Activated CD8-positive, alpha-beta memory T cell treated with anti-CD3 and anti-CD28 coated beads for 4 hours (primary cell): ENCODE data around the gene GALNT18.

Source experiments
- DNase-seq, 2 donors: peaks; one replicate each; pipeline ENCODE4 v3.0.0-alpha.2; 2020; ENCODE audit warnings: low read depth in 2 of 2

Gene GALNT18

DNA sequence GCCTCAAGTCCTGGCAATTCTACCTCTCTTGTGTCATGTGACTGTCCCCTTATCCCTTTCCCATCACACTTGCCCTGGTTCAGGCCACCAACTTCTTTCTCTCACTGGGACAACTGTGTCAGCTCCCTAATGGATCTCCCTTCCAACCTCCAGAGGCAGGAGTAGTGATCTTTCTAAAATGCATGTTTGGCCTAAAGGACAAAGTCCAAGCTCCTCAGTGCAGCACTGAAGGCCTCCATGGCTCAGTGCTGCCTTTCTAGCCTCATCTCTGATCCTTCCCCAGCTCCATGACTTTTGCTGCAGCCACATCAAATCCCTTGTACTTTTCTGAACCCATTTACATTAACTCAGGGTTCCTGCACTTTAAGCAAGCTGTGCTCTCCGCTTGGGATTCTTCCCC lies 349.6 kb downstream of the GALNT18 start:
- no peak for DNase-seq

DNA sequence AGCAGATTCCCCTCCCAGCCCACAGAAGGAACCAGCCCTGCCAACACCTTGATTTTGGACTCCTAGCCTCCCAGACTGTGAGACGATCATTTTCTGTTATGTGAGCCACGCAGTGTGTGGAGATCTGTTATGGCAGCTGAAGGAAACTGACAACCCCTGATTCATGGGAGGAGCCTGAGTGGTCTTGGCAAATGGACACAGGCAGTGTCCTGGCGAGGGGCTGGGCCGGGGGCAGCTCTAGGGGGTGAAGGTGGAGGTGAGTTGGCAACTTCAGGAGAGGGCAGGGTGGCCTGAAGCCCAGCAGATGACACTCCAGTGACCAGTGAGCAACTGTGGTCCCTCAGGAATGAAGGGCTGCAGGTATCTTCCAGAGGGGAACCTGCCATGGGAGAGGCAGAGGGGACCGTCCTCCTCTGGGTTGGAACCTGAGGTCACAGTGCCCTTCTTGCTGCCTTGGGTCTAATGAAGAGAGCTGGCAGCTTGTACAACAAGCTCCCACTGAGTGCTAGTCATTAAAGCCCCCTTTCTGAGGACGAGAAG lies 351.5 kb downstream of the GALNT18 start:
- no peak for DNase-seq

DNA sequence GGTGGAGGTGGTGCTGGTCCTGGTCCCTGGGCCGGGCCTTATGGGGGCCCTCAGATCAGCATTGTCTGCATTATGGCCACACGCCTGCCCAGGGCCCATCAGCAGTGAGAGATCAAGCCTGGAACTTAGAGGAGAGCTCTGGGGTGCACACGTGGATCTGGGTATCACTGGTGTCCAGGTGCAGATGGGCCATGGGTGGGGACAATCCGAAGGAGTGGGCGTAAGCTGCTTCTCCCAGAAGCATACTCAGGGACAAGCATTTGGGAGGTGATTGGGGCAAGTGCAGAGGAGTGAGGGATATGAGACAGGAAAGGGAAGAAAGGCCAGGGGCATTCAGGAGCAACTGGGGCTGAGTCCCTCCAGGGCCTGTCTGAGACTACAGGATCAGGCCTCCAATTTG lies 353.1 kb downstream of the GALNT18 start:
- DNase-seq: no peak

DNA sequence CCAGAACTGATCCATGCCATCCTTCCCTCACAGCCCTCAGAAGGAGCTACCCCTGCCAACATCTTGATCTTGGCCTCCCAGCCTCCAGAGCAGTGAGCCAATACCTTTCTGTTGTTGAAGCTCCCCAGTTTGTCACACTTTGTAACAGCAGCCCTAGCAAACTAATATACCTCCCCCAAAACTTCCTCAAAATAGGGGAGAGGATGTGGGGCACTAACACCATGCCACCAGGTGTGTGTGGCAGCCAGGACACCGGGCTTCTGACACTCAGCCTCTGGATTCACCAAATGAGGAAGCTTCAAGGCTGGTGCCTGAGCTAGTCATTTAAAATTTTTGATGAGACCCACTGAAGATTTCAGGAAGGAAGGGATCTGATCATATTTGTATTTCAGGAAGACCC lies 353.7 kb downstream of the GALNT18 start:
- no peak for DNase-seq

DNA sequence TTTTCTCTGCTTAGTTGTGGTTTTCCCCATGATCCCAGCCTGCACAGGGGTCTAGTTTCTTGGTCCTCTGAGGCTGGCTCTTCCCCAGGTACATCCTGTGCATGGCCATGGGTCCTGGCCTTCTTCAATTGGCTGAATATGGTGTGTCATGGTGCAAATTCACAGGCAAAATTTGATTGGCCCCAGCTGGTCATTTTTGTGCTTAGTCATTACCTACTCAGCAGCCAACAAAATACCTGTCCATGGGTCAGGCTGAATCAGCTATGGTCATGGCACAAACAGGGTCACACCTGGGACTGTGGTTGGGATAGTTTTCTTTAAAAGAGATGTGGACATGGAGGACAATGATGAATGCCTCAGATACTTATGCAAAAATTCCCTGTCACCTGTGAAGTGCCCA lies 354.5 kb downstream of the GALNT18 start:
- no peak for DNase-seq

DNA sequence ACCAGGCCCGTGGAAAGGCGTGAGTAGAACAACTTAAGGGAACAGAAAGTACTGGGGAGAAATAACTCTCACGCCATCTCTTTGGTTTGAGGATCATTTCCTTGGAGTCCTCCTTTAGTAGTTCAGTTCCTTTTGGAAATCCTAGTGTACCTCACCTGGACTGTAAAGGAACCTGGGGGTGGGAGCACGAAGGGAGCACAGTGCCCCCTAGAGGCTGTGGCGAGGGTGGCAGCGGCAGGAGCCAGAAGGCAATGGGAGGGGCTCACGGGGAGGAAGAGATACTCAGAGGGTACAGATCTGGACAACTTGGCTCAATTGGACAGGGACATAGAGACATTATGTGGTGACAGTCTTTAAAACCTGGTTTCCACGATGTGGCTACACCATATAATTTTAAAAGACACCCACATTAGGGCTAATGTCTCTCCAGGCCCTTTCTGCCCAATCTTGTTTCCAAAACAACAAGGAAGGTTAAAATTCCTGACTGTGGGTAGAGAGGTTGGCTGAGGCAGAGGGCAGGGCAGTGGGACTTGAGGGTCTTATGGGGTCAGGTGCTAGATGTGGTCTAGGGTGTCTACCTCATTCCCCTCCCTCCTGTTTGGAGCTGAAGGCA lies 355.7 kb downstream of the GALNT18 start:
- DNase-seq: peak in 1 of 2 donors; percentile 13

DNA sequence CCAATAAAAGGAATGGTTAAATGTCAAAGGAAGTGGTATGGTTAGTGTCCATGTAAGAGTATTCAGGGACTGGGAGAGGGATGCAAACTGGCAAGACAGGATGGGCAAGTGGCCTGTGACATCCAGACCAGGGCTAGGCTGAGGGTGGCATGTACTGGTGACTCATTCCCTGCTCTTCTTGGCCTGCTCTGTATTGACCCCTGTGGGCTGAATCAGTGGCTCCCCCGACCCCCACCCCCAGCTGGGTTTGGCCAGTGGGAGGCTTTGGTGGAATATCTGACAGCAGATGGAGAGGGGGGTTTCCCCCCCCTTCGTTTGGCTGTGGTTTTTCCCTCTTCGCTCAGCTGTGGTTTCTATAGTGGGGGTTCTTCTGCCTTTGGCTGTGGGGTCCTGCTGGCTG lies 356.5 kb downstream of the GALNT18 start:
- DNase-seq: no peak

DNA sequence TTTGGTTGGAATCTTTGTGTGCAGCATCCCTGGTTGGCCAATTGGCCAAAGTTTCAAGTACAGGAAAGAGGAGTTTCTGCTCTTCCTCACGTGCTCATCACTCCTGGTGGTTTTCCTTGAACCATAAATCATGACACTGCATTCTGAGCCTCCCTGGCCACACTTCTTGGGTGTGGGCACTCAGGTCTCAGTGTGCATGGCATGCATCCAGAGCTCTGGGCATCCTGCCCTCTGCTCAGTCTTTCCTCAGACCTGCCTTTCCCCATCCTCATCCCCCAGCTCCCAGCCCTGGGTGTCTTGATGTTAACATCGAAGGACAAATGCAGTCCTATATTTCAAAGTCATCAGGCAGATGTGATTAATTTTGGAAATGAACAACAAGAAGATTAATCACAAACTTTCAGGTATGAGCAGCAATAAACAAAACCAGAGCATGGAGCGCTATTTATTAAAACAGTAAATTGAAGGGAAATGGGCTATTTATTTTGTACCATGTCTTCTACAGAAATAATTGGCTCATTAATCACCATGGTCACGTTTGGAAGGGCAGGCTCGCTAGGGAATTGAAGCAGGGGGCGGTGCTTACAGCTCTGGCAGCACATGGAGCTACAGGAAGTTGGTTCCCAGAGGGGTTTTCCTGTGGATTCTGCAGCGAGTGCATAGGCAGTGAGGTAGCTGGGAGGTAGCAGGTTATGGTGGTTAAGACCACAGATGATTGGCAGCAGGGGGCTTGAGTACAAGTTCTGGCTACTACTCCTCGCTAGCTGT lies 358.4 kb downstream of the GALNT18 start:
- no peak for DNase-seq

DNA sequence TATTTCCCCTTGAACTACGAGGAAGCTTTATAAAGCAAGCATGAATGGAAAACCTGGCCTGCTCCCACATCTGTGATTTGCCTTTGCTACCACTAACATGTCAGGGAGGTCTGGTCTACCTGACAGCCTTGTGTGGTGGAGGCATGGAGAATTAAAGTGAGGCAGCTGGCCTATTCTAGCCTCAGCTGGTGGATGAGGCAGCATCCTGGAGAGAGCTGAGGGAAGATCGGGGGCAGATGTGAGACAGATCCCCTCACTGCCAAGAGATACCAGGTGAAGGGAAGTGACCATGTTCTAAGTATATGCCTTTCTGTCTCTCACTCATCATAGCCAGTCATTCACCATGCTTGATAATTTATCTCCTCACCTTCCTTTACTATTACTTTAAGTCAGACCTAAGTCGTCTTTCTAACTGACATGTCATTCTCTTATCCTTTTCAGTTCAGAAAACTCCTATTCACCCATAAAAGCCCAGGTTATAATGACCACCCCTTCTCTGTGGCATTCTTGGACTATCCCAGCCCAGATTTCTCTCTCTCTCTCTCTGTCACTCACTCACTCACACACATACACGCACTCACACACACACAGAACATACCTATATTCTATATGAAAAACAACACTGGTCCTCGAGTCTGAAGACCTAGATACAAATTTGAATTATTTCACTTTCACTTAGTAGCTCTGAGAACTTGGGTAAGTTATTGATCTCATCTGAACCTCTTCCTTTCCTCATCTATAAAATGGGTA lies 359.5 kb downstream of the GALNT18 start:
- DNase-seq: no peak

DNA sequence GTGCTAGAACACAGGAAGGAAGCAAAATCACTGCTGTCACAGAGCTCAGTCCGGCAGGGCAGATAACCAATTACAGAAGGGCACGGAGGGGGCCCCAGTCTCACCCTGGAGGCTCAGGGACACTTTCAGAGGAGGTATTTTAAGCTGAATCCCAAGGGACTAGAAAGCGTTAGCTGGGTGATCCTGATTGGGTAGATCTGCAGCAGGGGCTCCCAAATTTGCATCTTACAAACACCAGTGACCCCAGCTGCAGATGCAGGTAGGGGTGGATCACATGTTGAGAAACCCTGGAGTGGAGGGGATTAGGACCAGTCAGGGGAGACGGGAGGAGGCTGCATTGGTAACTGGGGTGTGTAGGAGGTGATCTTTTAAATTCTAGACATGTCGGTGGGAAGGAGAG lies 360.2 kb downstream of the GALNT18 start:
- DNase-seq: no peak

DNA sequence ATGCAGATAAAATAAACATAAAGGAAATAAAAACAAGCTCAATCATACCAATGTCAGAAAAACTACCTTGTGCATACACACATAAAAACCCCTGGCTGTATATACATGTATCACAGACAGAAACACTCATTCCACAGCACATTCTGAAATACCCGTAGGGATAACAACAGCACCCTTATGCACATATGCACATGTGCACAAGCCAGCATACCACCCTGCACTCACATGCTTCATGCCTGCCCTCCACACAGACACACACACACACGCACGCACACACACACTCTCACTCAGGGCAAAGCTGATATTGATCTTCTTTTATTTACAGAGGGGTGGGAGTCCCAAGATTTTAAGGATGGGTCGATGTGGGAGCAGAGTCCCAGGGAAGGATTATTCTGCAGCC lies 360.9 kb downstream of the GALNT18 start:
- no peak for DNase-seq

DNA sequence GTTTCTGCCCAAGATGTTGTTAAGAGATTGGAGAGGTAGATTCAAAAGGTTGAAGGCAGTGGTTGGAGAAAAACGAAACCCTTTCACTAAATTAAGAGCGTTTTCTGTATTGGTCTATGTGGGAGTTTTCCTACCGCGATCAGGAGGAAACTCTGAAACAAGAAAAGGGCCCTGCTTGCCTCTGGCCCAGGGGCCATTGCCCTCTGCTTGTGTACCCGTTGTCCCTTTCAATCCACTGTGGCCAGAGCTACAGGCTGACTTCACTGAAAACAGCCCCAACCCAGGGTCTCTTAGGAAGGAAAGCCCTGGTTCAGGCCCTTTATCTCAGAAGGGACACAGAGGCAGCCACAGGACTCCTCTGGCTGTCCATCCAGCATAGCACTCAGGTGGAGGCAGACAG lies 367.8 kb downstream of the GALNT18 start:
- no peak for DNase-seq

DNA sequence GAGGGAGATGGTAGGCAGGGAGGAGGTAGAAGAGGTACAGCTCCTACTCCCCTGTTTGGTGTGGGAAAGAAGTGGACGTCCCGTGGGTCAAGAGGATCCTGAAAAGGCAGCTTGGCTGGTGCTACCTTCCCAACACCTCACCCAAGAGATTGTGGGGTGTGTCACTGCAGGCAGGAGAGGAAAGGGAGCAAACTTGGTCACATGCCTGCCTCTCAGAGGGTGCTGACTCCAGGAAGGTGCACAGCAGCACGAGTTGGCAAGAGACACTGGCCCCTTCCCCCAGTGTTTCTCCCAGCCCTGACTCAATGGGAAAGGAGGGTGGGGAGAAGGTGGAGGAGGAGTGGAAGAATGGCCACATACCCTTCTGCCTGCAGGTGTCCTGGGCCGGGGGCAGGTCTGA lies 368.3 kb downstream of the GALNT18 start:
- no peak for DNase-seq

DNA sequence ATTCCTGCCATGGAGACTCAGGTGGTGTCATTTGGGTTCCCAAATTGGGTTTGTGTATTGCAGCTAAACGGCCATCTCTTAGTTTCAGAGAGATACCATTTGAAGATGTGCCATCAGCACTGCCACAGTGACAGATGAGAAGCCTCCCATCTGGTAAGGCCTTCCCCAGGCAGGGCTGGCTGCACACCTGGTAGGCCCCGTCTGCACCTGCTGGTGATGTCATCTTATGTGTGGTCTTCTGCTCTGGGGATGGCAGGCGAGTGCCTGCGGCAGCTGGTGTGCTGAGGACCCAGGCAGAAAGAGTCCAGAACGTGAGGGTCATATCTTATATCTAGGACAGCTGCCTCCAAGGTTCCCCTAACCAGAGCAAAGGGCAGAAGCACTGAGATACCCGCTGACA lies 369.4 kb downstream of the GALNT18 start:
- DNase-seq: no peak

DNA sequence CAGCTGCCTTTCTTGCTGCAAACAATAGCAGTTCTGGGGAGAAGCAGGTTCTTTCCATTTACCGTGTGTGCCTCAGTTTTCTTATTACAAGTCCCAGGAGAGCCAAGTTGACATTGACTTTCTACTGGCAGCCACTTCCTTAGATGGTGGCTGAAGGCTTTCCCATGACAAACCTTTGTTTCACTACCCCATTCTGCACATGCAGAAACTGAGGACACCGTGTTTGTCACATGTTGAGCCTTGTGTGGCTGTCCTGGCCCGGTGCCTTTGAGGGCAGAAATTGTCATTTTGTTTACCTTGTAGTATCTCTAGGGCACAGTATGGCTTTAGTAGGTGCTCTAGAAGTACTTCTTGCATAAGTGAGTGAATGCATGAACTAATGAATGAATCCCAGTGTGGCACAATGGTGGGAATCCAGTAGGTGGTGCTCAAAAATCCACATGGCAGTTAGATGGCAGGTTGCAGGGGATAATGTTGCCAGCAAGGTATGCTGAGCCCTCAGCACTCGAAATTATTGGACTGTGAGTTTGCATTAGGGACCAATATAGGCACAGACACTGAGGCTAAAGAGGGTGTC lies 370.3 kb downstream of the GALNT18 start:
- DNase-seq: no peak

DNA sequence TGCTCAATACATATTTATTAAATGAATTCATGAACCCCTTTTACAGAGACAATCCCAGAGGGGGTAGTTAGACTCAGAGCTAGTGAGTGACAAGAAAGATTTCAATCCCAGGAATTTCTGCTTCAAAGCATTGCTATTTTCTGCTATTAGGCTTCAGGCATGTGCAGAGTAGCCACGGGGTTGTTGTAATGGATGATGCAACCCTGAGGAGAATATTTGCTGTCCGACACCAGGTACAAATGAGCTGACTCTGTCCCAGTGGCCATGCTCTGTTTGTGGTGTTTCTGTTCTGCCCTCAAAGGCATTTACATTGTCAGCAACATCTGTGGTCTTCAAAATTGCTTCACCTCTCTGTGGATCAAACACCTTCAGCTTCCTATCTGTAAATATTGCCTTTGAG lies 371.3 kb downstream of the GALNT18 start:
- DNase-seq: no peak

DNA sequence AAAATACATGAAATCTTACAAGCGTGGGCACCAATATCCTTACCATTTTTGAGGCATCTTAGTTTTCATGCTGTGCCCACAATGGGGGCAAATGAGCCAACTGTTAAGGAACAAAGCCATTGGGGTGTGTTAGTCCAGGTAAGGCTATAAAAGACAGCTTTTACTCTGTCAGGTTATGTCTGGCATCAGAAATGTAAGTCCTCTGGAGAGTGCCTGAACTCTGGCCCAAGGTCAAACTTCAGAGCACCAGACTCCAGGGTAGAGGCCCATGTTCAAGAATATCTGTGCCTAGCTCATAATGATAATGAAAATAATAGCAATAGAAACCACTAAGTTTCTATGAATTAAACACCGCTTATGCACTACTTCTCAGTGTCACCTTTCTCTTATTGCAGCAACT lies 374.2 kb downstream of the GALNT18 start:
- DNase-seq: no peak

DNA sequence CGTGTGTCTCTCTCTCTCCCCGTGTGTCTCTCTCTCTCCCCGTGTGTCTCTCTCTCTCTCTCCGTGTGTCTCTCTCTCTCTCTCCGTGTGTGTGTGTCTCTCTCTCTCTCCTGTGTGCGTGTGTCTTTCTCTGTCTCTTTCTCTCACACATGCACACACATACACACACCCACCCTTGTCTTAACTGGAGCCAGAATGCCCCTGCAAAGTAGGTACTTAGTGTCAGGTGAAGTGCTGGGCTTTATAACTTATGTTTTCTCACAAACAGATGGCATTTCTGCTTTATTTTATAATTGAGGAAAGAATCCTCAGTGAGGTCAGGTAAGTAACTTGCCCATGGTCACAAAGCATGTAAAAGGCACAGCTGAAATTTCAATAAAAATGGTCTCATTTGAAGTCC lies 374.7 kb downstream of the GALNT18 start:
- no peak for DNase-seq

DNA sequence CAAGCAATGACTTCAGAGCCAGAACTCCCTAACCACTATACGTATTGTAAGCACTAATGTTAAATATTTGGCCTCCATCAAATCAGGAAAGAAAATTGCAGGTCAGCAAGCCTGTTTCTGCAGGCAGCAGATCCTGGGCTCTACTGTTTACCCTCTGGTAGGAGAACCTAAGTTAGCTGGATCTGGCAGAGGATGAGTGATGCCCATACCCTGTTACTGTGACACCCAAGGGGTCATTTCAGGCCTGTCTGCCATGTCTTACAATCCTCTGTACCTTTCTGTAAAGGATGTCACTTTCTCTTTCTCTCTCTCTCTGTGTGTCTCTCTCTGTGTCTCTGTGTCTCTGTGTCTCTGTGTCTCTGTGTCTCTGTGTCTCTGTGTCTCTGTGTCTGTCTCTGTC lies 375.6 kb downstream of the GALNT18 start:
- no peak for DNase-seq

DNA sequence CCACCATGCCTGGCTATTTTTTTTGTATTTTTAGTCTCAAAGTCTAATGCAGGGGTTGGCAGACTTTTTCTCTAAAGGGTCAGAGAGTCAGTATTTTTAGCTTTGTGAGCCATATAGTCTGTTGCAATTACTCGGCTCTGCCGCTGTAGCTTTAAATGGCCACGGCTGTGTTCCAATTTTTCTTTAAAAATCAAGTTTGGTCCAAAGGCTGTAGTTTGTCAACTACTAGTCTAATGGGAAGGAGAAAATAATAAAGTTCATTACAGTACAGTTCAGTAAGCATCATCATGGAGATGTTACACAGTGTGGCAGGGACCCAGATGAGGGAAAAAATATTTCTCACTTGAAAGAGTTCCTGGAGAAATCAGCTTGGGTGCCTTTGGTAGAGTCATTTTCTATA lies 376.4 kb downstream of the GALNT18 start:
- DNase-seq: no peak

DNA sequence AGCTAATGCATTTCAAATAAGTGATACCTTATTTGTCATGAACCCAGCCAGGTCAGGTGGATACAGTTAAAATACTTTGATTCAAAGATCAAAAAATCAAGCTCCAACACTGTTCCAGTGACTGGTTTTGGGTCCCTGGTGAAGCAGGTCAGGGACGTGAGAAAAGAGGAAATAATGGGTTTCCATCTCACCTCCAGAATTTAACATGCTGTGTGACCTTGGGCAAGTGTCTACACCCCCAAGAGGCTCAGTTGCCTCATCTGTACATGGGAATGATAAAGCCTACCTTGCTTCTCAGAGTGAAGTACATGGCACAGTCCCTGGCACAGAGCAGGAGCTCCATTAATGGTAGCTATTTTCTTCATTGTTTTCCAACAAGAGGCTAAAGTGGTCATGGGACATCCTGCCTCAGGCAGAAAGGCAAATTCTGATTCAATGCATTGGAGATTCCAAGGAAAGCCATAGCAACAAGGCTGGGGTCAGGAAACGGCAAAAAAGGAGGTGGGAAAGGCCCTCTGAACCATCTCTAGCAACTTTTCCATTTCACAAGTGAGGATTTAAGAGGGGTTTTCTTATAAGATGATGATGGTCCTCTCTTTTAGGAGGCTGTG lies 377.2 kb downstream of the GALNT18 start:
- DNase-seq: no peak
